HG03095 (cell line): ENCODE data around the gene PIP4K2A.

Source experiments
- ATAC-seq: cut with Tn5 transposase; IDR thresholded peaks from one replicate; pipeline ENCODE4 v1.9.1; 2021; ENCODE audit warnings: moderate library complexity; ENCODE audit not compliant: unreplicated experiment

PIP4K2A gene

DNA sequence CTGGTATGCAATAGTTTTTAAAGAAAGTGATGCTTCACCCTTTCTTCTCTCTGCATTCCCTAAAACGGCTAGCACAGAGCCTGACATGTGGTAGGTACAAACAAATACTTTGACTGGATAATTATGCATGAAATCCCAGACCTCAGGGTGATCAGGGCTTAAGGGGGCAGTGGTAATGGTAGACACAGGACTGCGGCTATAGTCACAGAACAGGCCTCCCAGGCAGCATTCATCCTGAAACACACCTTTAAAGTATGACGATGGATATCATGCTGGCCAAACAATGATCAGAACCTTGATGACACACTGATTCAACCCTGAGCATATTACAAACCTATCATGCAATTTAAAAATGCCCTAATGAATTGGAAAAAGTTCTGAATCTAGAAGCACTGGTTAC lies 110.8 kb downstream of the PIP4K2A start:
- ATAC-seq: no peak

DNA sequence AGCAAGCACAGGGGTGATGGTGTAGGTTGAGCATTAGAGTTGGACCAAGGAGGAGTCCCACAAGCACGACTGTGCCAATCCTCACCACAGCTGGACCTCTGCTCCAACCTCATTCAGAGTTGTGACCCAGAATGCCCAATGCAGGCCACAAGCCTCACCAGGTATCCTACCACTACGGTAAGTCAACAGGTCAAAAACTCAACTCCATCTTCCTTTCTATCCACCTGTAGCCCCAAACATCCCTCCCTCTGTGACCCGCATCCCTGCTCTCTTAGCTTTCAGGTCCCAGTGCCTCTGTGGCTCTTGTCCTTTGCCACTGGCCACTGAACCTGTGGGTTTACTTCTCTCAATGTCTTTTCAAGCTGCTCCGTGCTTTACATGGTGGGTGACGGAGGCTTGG lies 112.8 kb downstream of the PIP4K2A start:
- no peak for ATAC-seq

DNA sequence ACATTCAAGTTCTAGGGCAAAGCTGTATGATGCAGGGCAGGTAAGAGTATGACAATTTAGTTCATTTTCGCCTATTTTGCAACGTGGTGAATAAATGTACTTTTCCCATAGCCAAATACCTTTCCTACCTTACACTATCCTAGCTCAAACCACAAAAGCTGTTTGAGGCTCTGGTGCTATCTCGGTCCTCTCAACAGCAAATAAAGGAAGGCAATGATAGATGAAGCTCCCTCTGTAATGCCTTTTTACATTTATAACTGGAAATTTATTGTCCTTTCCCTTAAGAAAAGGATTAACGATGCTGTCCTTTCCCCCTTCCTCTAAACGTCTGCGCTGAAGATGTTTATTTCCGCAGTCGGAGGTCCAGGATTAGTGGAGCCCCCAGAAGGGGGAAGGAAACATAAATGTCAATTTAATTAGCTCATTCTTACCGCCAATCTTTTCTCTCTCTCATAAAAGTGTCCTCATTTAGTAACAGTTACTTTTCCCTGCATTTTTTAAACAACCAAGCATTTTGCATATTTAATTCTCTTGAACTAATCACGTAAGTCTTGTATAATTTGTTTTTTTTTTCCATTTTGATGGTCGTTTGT lies 114.6 kb downstream of the PIP4K2A start:
- no peak for ATAC-seq

DNA sequence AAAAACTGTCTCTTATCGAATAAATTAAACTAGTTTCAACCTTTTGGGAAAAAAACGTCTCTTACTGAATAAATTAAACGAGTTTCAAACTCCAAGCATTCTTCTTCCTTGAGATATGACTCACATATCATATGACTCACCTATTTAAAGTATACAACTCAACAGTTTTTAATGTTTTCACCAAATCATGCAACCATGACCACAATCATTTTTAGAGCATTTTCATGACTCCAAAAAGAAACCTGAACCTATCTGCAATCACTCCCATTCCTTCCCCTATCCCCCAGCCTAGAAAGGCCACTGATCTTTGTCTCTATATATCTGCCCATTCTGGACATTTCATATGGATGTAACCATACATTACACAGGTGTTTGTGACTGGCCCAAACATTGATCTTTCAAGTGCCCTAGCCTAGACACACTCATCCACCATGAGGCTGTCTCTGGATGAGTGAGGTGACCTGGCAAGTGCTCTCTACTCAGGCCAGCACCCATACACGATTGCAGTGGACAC lies 115.3 kb downstream of the PIP4K2A start:
- no peak for ATAC-seq

DNA sequence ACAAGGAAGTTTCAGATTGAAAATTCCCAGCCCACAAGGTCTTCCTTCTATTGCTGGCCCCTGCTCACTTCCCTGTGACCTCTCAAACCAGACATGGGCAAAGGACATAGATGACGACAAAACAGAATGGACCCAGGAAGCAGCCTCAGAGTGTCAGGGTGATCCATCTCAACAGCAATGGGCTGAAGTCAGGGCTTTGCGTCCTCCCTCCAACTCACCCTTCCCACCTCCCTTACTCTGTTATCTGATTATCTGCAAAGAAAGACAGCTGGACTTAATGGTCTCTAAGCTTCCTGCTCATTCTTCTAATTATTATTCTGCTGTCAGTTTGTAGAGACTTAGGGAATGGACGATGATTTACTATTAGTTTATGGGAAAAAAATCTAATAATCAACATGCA lies 115.9 kb downstream of the PIP4K2A start:
- no peak for ATAC-seq

DNA sequence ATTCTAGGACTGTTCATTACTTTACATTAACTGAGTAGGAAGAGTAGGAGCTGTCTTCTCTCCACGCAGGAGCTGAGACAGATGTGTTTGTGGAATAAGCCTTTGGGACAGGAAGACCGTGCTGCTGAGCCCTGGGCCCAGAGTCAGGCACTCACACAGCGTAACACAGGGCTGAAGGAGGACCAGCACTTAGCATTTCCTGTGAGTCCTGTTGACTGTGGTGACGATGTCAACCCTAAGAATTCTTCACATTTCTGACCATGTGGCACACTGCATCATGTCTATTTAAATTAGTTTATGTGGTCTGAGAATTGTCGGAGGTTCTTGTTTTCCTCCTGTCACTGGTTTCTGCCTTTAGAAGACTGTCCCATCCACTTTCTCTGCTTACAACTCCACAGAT lies 117.2 kb downstream of the PIP4K2A start:
- peak; percentile 44 for ATAC-seq

DNA sequence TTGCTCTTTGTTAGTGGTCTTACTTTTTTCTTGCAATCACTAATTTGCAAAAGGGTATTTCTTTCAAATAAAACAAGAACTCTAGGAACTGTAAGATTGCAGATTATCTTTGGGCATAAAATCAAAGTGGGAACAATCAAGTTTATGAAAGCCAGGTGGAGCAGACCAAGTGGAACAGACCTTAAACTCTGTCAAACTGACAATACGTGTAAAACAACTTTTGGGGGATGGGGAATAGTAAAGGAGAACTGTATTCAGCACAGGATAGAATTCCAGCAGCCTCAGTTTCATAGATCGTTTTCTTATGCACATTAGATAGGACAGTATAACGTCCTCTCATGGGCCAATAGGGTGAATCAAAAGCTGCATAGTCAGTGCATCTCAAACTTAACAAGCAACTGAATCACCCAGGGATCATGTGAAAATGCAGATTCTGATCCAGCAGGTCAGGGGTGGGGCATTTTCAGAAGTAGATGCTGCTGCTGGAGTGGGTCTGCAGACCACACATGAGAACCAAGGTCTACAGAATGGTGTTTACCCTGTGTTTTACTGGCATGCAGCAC lies 120.7 kb downstream of the PIP4K2A start:
- ATAC-seq: no peak

DNA sequence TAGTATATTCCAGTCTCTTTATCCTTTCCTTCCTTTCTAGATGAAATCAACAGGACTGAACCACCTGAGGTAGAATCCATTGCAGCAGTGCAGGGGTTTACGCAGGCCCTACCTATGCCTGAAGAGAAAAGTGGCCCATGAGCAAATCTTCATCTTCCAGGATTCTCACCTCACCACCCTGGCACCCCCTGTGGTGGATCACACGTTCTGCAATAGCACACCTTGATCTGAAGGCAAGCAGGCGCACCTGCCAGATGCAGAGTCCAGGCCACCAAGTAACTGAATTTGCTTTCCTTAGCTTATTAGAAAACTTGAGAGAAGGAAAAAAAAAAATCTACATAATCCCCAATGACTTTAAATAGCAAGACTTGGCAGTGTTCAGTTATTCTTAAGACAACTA lies 121.4 kb downstream of the PIP4K2A start:
- no peak for ATAC-seq

DNA sequence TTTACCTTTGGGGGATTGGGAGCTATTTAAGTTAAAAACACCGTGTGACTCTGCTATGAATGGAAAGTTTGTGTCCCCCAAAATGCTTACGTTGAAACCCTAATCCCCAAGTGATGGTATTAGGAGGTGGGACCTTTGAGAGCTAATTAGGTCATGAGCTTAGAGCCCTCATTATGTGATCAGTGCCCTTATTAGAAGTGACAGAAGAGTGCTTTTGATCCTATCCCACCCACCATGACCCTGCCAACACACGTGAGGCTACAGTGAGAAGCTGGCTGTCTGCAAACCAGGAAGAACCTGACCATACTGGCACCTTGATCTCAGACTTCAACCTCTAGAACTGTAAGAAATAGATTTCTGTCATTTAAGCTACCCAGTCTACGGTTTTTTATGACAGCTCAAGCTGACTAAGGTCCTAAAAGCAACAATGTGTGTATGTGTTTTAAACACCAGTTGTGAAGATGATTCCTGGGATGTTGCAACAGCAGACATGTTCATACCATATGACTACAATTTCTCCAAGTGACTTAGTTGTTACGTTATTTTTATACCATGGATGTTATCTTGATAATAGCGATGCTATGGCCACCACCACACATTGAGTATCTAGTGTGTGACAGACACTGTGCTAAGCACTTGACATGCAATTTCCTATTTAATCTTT lies 124.4 kb downstream of the PIP4K2A start:
- no peak for ATAC-seq

DNA sequence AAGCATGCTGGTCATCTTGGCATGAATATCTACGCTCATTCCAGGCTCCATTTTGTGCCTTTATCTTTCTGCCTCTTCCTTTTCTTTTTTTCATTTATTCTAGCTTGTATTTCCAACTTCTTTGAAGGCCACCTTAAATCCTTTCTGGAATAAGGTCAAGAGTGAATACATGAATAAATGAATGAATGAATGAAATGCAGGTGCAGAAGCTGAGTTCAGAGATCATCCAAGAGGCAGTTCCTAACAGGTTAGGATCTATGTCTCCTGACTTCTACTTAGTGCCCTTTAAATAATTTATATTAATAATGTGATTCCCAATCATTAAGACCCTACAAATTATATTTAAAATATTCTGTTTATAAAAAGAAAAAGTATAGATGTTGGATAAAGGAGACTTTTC lies 125.9 kb downstream of the PIP4K2A start:
- no peak for ATAC-seq

DNA sequence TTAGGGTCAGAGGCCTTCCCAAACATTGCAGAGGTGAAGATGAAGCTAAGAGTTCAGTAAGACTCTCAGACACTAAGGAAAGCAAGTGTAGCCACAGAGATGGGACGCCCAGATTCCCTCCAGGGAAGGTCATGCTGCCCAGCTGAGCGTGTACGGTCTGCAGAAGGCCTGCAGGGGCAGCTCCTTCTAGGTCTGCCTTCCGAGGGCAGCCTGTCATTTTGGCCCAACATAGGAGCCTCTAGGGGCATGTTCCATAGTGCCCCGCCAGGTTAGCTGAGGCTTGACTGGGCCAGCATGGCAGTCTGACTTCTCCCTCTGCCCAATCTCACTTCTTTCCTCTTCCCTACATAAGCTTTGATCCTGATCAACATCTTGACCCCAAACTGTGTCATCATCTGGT lies 130.7 kb downstream of the PIP4K2A start:
- ATAC-seq: no peak

DNA sequence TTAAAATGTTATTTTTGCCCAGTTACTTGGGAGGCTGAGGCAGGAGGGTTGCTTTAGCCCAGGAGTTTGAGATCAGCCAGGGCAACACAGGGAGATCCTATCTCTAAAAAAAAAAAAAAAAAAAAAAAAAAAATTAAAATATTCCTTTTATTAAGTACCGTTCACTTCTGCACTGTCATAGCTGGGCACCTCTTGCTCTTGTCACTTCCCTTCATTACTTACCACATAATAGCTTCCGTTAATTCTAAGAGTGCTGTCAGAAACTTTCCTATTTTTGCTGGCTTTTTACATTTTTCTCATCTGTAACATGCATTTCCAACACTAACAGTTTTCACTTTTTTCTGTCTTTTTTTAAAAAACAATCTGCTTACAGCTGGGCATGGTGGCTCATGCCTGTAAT lies 132.9 kb downstream of the PIP4K2A start:
- ATAC-seq: no peak

DNA sequence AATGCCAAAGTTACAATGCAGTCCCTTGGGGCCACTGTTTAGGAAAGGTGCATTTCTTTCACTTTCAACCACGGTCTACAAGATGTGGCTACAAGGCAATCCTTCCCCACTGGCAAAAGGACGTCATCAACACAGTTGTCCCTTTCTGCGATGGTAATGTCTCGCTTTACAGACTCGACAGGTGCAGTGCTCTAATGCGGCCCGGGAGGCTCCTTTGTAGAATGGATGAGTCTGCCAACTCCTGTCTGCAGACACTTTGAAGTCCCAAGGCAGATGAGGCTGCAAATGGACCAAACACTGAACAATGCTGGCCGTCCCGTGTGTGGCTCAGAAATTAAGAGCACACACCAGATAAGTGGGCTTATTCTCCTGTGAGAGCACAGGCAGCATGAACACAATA lies 133.7 kb downstream of the PIP4K2A start:
- no peak for ATAC-seq

DNA sequence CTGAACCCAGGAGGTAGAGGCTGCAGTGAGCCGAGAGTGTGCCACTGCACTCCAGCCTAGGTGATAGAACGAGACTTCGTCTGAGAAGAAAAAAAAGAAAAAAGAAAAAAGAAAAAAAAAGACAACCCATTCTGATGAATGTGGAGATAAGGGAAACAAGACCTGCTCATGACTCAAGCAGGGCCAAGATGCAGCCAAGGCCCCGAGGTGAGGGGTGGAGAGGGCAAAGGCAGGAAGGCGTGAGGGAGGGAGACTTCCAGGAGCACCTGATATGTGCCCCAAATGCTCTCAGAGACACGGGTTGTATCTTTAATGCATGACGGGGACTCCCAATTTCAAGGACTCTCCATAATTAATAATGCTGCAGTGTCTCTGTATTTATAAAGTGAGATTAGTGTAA lies 134.6 kb downstream of the PIP4K2A start:
- ATAC-seq: no peak

DNA sequence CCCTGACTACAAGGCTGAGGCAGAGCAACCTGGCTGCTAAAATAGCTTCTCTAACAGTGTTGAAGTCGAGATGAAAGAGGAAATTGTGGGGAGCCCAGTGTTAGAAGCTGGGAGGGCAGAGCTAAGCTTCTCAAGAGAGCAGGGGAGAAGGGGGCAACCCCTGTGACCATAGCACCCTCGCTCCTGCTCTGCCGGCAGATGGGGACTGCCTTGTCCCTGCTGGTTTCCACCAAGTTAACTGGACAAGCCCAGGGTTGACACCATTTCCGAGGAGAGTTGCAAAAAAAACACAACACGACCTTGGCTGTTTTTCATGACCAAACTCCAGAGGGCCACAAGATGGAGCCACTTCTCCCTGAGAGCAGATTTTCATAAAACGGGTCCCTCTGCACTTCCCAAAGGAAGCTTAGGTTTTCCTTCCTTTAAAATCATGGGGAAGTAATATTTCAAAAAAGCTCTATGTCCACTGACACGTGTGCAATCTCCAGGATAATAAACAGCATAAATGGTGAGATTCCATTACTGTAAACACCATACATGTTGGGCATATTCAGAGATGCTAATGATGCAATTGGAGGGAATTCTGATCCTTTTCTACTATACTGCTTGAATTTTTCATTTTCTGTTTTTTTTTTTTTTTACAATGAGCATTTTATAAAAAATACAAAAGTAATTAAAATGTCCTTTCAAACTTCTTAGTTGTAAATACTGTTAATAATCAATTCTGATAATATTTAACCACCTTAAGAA lies 140.4 kb downstream of the PIP4K2A start:
- no peak for ATAC-seq

DNA sequence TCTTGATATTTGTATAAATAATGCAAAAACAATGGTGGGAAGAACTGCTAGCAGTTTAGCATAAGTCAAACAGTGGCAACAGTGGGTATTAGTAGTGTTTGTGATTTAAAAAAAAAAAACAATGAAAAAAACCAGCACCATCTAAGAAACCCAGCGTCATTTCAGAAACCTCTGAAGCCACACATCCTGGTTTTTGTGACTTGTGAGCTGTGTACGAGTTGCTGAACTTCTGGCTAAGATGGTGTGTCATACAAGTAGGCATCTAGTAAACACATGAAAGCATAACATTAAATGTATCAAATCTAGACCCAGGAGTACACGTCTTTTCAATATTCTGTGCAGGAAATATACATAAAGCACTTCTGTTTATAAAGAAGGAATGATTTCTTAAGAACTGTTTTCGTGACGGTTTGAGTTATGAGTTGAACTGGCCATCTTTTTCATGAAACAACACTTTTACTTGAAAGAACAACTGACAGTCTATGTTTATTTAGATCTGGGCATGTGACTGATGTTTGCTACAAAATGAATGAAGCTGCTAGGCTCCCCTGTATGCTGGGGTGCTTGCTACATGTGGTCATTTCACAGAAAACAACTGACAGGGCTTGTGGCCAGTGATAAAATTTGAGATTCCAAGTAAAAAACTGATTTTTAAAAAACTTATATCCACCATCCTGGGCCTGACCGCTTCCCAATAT lies 143.5 kb downstream of the PIP4K2A start:
- ATAC-seq: no peak

DNA sequence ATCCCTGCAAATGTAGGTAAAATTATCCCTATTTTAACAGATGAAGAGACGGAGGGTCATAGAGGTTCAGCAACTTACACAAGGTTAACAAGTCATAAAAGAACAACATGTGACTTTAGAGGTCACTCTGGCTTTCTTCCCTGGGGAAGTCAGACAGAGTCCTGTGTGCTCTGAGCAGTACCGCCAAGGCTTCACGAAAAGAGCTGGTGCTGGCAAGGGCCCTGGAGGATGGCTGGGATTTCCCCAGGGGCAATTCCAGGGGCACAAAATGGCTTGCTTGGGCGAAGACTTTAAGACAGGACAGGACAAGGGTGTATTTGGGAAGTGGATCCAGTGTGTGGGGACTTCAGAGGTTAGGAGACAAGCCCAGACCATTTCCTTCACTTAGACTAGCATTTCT lies 144.1 kb downstream of the PIP4K2A start:
- no peak for ATAC-seq

DNA sequence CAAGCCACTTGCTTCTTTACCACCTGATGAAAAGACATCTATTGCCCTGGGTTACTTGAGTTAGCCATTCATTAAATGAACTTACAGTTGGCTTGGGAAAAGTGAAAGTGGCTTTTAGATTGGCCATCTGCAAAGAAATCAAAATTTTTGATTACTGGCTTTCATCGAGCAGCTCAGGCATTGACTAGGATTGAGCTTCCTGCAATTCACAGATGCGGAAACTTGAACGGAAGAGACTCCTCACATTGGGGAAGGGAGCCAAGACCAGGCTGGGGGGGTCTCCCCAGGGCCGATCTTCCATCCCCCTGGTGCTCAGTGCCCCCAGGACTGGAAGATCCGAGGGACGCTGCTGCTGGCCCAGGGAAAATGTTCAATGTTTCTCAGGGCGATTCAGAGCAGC lies 145.4 kb downstream of the PIP4K2A start:
- no peak for ATAC-seq

DNA sequence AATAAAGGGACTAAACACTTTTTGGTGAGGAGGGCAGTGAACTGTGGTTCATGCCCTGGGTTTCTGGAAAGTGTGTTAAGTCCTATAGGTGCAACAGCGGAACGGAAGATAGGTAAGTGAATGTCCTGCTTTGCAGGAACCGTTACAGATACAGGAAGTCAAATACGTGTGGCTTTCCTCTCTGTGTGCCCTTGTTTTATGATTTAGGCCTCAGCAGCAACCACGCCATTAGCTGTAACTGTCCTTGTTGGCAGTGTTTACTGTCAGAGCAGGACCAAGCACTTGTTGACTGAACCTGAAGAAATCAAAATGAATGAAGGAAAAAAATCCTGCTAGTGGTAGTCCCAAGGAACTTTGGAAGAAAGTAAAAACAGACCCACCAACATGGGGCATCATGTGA lies 150.3 kb downstream of the PIP4K2A start:
- no peak for ATAC-seq

DNA sequence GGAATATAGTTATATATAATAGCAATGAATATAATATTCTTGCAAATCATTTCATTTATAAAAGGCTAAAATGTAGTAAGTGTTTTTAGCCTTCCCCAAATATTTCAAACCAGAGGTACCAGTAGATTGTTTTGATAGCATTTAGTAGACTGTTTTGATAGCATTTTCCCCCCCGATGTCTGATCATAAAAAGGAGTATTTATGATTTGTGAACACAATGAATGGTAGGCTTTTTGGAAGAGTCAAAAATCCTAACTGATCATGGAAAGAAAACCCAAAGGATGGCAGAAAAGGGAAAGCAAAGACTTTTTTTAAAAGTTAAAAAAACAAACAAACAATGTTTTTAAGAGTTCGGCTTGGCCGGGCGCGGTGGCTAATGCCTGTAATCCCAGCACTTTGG lies 152.5 kb downstream of the PIP4K2A start:
- no peak for ATAC-seq

DNA sequence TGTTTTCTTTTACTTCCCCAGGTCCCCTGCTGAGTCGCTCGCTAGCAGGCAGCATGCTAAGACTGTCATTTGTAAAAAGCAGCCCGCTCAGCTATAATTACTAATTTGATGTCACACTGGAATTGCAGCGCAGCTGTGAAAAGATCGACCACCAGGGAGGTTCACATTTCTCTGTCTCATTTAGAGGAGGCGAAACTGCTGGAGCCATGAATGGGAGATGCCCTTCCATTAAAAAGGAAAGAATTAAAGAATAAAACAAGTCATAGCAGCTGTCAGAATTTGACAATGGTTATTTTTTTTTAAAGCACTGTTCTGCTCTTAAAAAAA lies 153.5 kb downstream of the PIP4K2A start:
- ATAC-seq: no peak
